Pancreas (tissue), 10 donors: ENCODE data around the gene IGDCC3. TPM values are rescaled to one million over a fixed set of nuclear protein-coding genes. Genes with fewer than 3 reads are reported as not detected.
A peak's percentile ranks its signal among the peaks of the same experiment; 100 is the strongest.

ENCODE experiments used
- ATAC-seq, 4 donors: fragments of 200-7000 bp; cut with Tn5 transposase; one replicate each; pipeline versions ENCODE4 v1.8.0 to v1.9.1; 2020; ENCODE audit warnings: mild to moderate bottlenecking in 4 of 4, moderate library complexity in 4 of 4
- DNase-seq, 6 donors: peaks; one replicate each; pipeline ENCODE4 v3.0.0-alpha.2; 2020
- FAIRE-seq: peaks from 2 replicates; lab custom pipeline; 2012; peaks lifted over from hg19 to GRCh38; lab: Jason Lieb, UNC
- H3K27ac ChIP-seq, 4 donors: fragments of 200-600 bp; sonication (generic); 1 replicate in 3 of 4; 2 replicates in 1 of 4; pipeline versions ENCODE4 v1.5.0 to v1.8.0; 2020
- H3K27me3 ChIP-seq, 4 donors: fragments of 200-600 bp; one replicate each; pipeline ENCODE4 v1.8.0; 2021
- H3K36me3 ChIP-seq, 3 donors: fragments of 200-600 bp; sonication (generic) in 1 of 3; one replicate each; pipeline versions ENCODE4 v1.5.0 to v1.8.0; 2020 to 2021
- H3K4me1 ChIP-seq, 3 donors: fragments of 200-600 bp; one replicate each; pipeline ENCODE4 v1.8.0; 2021
- H3K4me3 ChIP-seq, 4 donors: fragments of 200-600 bp; sonication (generic) in 2 of 4; one replicate each; pipeline versions ENCODE4 v1.5.0 to v1.8.0; 2020 to 2021
- H3K9me3 ChIP-seq, 4 donors: fragments of 200-600 bp; one replicate each; pipeline ENCODE4 v1.8.0; 2021
- WGBS, 2 donors: extraction: QIAGEN DNeasy Blood & Tissue Kit; methylation state at CpG; one replicate each; pipeline ENCODE4 v1.1.7; 2013; 5-methylcytosine and 5-hydroxymethylcytosine counted together
- intact Hi-C, 3 donors: fragments of 100-400 bp; cut with DNase I; formaldehyde crosslinking; loops; one replicate each; pipeline versions ENCODE4 v1.11.1 to v1.14.2; 2022
- polyA plus RNA-seq, 2 donors: library from polyadenylated mRNA; stranded (reverse); fragments of 200-250 nt; gene quantifications; one replicate each; pipeline ENCODE4 v1.2.3, GENCODE V29; 2013
- total RNA-seq, 6 donors: library from RNA; stranded (reverse); fragmentation: NEBNext Ultra II Directional in 4 of 6; extraction: Animal tissue kit (Norgen Biotek cat#: 25700) in 4 of 6; gene quantifications; one replicate each; pipeline versions ENCODE4 v1.2.1 to v1.2.4, GENCODE V29; 2021 to 2023
- TF ChIP-seq, protein P1 (sequence below), 4 donors: fragments of 200-600 bp; sonication (generic) in 3 of 4; IDR thresholded peaks; one replicate each; pipeline versions ENCODE4 v1.5.0 to v1.8.0; 2021; ENCODE audit warnings: antibody characterized with exemption in 4 of 4
- donor health status: healthy with polysubstance abuse.
- donor health status: DM: no; HTN: no; CAD: no; lungs with moderate emphysema.
- donor health status: DM: no; HTN: no; CAD: no.
- donor health status: control.
- donor health status: control.
- donor health status: Bipolar disorder and iron deficiency.
- donor health status: DM: yes; HTN: yes; CAD: no.
- donor health status: DM: no; HTN: no; CAD: no.
- donor health status: DM: no; HTN: no; CAD: no.
- donor health status: DM: yes; HTN: yes; CAD: no.

The IGDCC3 gene
- total and polyA plus RNA-seq, 8 donors, result 0.32 TPM; not detected in 7

- no peak for FAIRE-seq
These were observed 51.7 kb downstream of the IGDCC3 start for GRCh38 chr15:65326117-65326526.

GRCh38 chr15:65323071-65323511 is 54.7 kb downstream of the IGDCC3 start:
- DNase-seq, result peak in 3 of 6 donors; percentile 27 to 76 (median 56)
- peak in 3 of 4 donors; percentile 47 to 77 (median 51) for ATAC-seq

More at GRCh38 chr15:65326117-65326526, 51.7 kb downstream of the IGDCC3 start:
- Histone ChIP-seq H3K9me3 (no peaks in the 10 kb centered on the region), H3K4me3 (no peak overlapping the region), H3K27me3 (no peaks in the 10 kb centered on the region), H3K27ac (no peak overlapping the region), H3K4me1 (no peaks in the 10 kb centered on the region), H3K36me3 (no peaks in the 10 kb centered on the region)
- WGBS, 2 donors, result 24 to 36% methylated on average over 12 of the region's 12 CpGs
- ATAC-seq (peak in 3 of 4 donors; percentile 50 to 69 (median 54)), DNase-seq (peak in 1 of 6 donors; percentile 28)
- TF ChIP-seq, protein P1, sequence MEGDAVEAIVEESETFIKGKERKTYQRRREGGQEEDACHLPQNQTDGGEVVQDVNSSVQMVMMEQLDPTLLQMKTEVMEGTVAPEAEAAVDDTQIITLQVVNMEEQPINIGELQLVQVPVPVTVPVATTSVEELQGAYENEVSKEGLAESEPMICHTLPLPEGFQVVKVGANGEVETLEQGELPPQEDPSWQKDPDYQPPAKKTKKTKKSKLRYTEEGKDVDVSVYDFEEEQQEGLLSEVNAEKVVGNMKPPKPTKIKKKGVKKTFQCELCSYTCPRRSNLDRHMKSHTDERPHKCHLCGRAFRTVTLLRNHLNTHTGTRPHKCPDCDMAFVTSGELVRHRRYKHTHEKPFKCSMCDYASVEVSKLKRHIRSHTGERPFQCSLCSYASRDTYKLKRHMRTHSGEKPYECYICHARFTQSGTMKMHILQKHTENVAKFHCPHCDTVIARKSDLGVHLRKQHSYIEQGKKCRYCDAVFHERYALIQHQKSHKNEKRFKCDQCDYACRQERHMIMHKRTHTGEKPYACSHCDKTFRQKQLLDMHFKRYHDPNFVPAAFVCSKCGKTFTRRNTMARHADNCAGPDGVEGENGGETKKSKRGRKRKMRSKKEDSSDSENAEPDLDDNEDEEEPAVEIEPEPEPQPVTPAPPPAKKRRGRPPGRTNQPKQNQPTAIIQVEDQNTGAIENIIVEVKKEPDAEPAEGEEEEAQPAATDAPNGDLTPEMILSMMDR (IDR thresholded peaks at IDR 0.05), result no peak
- intact Hi-C loops, result no loop called here

DNA sequence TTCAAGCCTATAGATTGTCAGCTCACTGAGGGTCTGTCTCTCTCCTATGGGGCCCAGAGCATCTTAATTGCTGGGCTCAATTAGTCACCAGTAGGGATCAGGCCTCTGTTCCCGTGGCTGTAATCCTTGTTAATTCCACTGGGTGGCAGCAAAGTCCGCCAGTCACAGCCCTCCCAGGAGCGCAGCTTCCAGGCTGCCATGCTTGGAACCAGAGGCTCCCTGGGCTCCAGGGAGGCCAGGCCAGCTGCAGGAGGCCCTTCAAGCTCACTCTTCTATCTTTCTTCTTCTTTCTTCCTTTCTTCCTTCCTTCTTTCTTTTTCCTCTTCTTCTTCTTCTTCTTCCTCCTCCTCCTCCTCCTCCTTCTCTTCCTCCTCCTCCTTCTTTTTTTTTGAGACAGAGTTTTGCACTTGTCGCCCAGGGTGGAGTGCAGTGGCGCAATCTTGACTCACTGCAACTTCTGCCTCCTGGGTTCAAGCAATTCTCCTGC is 58.9 kb downstream of the IGDCC3 start:
- H3K4me1 ChIP-seq, result no peaks in the 10 kb centered on the region
- FAIRE-seq (no peak), DNase-seq (peak; percentile 67 to 89 (median 80)), ATAC-seq (peak; percentile 94 to 100 (median 98))
- H3K4me3 ChIP-seq, result no peak overlapping the region
- H3K27ac ChIP-seq, result no peak overlapping the region
- H3K27me3 ChIP-seq, result no peaks in the 10 kb centered on the region
- WGBS, 2 donors, result 37 to 40% methylated on average over 5 of the region's 5 CpGs
- no peaks in the 10 kb centered on the region for H3K9me3 ChIP-seq
- intact Hi-C loops, result loop anchor here in 2 of 3 donors (5.0 to 10.0 kb wide), 2 partner anchors 66 to 68 kb away; no protein-coding TSS in a partner anchor
- H3K36me3 ChIP-seq, result no peaks in the 10 kb centered on the region
- TF ChIP-seq, protein P1 (IDR thresholded peaks at IDR 0.05), result peak; percentile 82 to 89 (median 86)

More at GRCh38 chr15:65323071-65323511, 54.7 kb downstream of the IGDCC3 start:
- TF ChIP-seq, protein P1 (IDR thresholded peaks at IDR 0.05), result no peak
- no peak overlapping the region for H3K27ac ChIP-seq
- intact Hi-C loops, result no loop called here
- no peaks in the 10 kb centered on the region for H3K27me3 ChIP-seq
- no peaks in the 10 kb centered on the region for H3K9me3 ChIP-seq
- H3K36me3 ChIP-seq, result no peaks in the 10 kb centered on the region
- 8% methylated on average over 9 of the region's 9 CpGs for WGBS, 2 donors
- no peak overlapping the region for H3K4me3 ChIP-seq
- H3K4me1 ChIP-seq, result no peaks in the 10 kb centered on the region
- no peak for FAIRE-seq

DNA sequence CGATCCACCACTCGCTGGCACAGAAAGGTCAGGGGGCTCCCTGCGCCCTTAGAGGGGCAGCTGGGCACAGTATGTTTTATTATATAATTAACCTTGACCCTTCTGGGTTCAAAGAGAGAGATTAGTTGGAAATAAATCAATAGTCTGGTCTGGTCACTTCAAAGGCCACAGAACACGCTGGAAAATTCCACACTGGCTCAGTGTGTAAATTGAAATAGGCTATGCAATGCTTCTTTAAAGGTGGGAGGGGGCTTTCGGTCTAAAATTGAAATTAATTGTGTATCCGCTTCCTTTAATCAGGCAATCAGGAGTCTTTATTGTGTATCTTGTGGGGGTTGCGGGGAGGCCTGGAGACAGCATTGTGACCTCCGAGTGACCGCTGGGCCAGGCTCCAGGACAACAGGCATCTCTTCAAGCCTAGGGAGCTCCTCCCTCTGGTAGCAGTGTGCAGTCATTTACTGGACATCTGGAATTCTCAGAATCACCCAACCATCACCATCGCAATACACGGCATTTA is 65.3 kb downstream of the IGDCC3 start:
- TF ChIP-seq, protein P1 (IDR thresholded peaks at IDR 0.05), result no peak
- H3K27me3 ChIP-seq, result no peaks in the 10 kb centered on the region
- H3K27ac ChIP-seq, result no peak overlapping the region
- 68 to 75% methylated on average over 11 of the region's 11 CpGs for WGBS, 2 donors
- intact Hi-C loops, result loop anchor here in 1 of 3 donors (10.0 kb wide), 1 partner anchor 72 kb away; no protein-coding TSS in a partner anchor
- H3K9me3 ChIP-seq, result no peaks in the 10 kb centered on the region
- FAIRE-seq, result no peak
- no peaks in the 10 kb centered on the region for H3K36me3 ChIP-seq
- H3K4me3 ChIP-seq, result no peak overlapping the region
- H3K4me1 ChIP-seq, result no peaks in the 10 kb centered on the region
- ATAC-seq, result peak in 1 of 4 donors; percentile 31
- DNase-seq, result no peak

DNA sequence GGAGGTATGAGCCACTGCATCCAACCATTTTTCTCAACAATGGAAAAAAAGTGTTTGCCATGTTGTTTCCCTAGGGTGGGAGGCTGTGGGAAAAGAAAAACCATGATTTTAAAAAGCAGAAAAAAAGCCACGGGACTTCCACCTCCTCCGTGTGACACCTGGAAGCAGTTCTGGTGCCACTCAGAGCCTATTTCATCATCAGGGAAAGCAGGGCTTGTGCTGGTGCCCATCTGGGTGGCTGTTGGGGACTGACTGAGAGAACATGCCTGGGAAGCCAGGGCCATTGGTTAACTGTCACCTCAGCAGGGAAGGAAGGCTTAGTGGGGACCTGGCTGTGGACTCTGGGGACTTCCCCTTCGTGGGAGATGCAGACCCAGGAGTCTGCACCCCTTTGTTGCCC is 66.0 kb downstream of the IGDCC3 start:
- H3K4me3 ChIP-seq, result no peak overlapping the region
- no peak overlapping the region for H3K27ac ChIP-seq
- H3K36me3 ChIP-seq, result no peaks in the 10 kb centered on the region
- TF ChIP-seq, protein P1 (IDR thresholded peaks at IDR 0.05), result no peak
- no peak for DNase-seq
- H3K4me1 ChIP-seq, result no peaks in the 10 kb centered on the region
- no peaks in the 10 kb centered on the region for H3K9me3 ChIP-seq
- no peak for ATAC-seq
- no peak for FAIRE-seq
- H3K27me3 ChIP-seq, result no peaks in the 10 kb centered on the region
- 34 to 41% methylated on average over 3 of the region's 3 CpGs for WGBS, 2 donors
- intact Hi-C loops, result loop anchor here in 1 of 3 donors (10.0 kb wide), 1 partner anchor 73 kb away; no protein-coding TSS in a partner anchor
